RWPE2 (cell line): ENCODE measurements around the gene ZNF24.

ENCODE experiments used
- ATAC-seq: fragments of 200-7000 bp; cut with Tn5 transposase; 3 replicates; pipeline ENCODE4 v1.9.1; 2021; ENCODE audit warnings: low read depth
- DNase-seq: peaks from one replicate; pipeline ENCODE4 v3.0.0-alpha.2; 2020; ENCODE audit warnings: low spot score
- H3K27ac ChIP-seq: fragments of 450-650 bp; 2 replicates; pipeline ENCODE4 v1.5.1; 2017; ENCODE audit warnings: mild to moderate bottlenecking; ENCODE audit not compliant: poor library complexity, severe bottlenecking
- H3K27me3 ChIP-seq: fragments of 250-450 bp; sonication (Bioruptor Pico); 2 replicates; pipeline ENCODE4 v1.5.1; 2021; ENCODE audit warnings: mild to moderate bottlenecking, moderate library complexity; ENCODE audit not compliant: insufficient read depth, poor library complexity, severe bottlenecking
- H3K36me3 ChIP-seq: fragments of 250-450 bp; sonication (Bioruptor Pico); 2 replicates; pipeline ENCODE4 v1.5.1; 2020; ENCODE audit warnings: low read depth, mild to moderate bottlenecking, moderate library complexity
- H3K4me1 ChIP-seq: fragments of 250-450 bp; sonication (Bioruptor Pico); 2 replicates; pipeline ENCODE4 v1.5.1; 2021; ENCODE audit warnings: mild to moderate bottlenecking, moderate library complexity; ENCODE audit not compliant: insufficient read depth, poor library complexity, severe bottlenecking
- H3K4me3 ChIP-seq: fragments of 250-450 bp; sonication (Bioruptor Pico); 2 replicates; pipeline ENCODE4 v1.5.1; 2021; ENCODE audit warnings: mild to moderate bottlenecking, moderate library complexity; ENCODE audit not compliant: severe bottlenecking
- H3K9me3 ChIP-seq: fragments of 250-450 bp; sonication (Bioruptor Pico); 2 replicates; pipeline ENCODE4 v1.5.1; 2021; ENCODE audit warnings: mild to moderate bottlenecking, moderate library complexity; ENCODE audit not compliant: severe bottlenecking
- TF ChIP-seq, protein P1 (sequence below): fragments of 450-650 bp; IDR thresholded peaks from one replicate; pipeline ENCODE4 v1.5.1; 2017; ENCODE audit warnings: mild to moderate bottlenecking, moderate library complexity; ENCODE audit not compliant: poor library complexity, severe bottlenecking

Gene ZNF24

DNA sequence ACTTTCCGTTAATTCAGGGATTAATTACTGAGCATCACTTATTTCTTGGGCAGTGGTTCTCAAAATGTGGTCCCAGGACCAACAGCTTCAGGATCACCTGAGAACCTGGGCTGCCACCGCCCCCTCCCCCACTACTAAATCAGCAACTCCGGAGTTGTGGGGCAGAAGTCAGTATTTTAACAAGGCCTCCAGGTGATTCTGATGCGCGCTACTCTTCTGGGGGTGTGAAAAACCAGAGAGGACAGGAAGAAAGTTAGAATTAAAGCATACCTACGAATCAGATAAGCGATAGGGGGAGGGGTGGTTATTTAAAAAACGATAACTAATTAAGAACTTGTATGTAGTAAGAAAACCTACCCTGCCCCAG lies 54.5 kb downstream of the ZNF24 start:
- H3K27ac ChIP-seq = peak overlapping the region; percentile 58
- no peak for DNase-seq
- peak overlapping the region; percentile 61 for H3K4me3 ChIP-seq
- peak; percentile 15 for ATAC-seq
- no peaks in the 10 kb centered on the region for H3K27me3 ChIP-seq
- peaks cover 27% of the 10 kb centered on the region for H3K36me3 ChIP-seq
- H3K9me3 ChIP-seq = no peaks in the 10 kb centered on the region
- H3K4me1 ChIP-seq = peaks cover 7% of the 10 kb centered on the region
- TF ChIP-seq, protein P1, sequence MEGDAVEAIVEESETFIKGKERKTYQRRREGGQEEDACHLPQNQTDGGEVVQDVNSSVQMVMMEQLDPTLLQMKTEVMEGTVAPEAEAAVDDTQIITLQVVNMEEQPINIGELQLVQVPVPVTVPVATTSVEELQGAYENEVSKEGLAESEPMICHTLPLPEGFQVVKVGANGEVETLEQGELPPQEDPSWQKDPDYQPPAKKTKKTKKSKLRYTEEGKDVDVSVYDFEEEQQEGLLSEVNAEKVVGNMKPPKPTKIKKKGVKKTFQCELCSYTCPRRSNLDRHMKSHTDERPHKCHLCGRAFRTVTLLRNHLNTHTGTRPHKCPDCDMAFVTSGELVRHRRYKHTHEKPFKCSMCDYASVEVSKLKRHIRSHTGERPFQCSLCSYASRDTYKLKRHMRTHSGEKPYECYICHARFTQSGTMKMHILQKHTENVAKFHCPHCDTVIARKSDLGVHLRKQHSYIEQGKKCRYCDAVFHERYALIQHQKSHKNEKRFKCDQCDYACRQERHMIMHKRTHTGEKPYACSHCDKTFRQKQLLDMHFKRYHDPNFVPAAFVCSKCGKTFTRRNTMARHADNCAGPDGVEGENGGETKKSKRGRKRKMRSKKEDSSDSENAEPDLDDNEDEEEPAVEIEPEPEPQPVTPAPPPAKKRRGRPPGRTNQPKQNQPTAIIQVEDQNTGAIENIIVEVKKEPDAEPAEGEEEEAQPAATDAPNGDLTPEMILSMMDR = no peak

DNA sequence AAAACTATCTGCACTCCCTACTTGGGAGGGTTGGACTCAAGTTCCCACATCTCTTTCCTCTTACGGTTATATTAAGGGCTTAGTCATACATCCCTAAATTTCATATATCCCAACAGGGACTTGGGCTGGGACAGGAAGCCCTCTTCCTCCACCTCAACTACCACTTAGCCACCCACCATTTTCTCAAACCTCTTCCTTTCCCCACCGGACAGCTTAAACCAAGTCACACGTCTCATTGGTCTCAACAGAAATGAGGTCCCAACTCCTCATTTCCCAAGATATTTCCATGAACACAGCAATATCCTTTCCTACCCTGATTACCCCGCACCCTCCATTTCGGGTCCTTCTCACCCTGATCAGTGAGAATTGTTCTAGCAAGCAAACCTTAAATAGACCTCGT lies 54.9 kb downstream of the ZNF24 start:
- ATAC-seq (no peak), DNase-seq (no peak)

DNA sequence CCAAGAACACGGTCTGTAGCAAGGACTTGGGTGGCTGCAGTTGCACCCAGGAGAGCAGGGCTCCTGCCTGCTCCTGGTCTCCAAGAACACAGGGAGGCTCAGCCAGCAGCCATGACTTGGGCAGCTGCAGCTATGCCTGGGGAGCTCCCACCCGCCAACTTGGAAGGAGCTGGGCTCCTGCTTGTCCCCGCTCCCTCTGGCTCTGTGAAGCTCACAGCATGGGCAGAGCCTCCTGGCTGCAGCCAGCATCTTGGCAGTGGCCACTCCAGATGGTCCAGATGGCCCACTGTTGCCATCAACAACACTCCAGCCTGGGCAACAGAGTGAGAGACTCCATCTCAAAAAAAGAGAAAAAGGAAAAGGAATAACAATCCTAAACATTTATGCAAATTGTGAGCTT lies 59.4 kb downstream of the ZNF24 start:
- TF ChIP-seq, protein P1 = no peak
- H3K27ac ChIP-seq = no peak overlapping the region
- no peak for DNase-seq
- peaks cover 2% of the 10 kb centered on the region; the same call in 1 of the 2 replicates for H3K36me3 ChIP-seq
- ATAC-seq = no peak
- no peaks in the 10 kb centered on the region for H3K27me3 ChIP-seq
- H3K4me1 ChIP-seq = peaks cover 16% of the 10 kb centered on the region
- no peaks in the 10 kb centered on the region for H3K9me3 ChIP-seq
- no peak overlapping the region for H3K4me3 ChIP-seq

More for the DNA sequence above, 54.9 kb downstream of the ZNF24 start:
- H3K36me3 ChIP-seq = peaks cover 23% of the 10 kb centered on the region
- no peaks in the 10 kb centered on the region for H3K9me3 ChIP-seq
- no peaks in the 10 kb centered on the region for H3K27me3 ChIP-seq
- TF ChIP-seq, protein P1 = no peak
- peaks cover 7% of the 10 kb centered on the region for H3K4me1 ChIP-seq
- H3K4me3 ChIP-seq = peak overlapping the region; percentile 61
- peak overlapping the region; percentile 58 for H3K27ac ChIP-seq

DNA sequence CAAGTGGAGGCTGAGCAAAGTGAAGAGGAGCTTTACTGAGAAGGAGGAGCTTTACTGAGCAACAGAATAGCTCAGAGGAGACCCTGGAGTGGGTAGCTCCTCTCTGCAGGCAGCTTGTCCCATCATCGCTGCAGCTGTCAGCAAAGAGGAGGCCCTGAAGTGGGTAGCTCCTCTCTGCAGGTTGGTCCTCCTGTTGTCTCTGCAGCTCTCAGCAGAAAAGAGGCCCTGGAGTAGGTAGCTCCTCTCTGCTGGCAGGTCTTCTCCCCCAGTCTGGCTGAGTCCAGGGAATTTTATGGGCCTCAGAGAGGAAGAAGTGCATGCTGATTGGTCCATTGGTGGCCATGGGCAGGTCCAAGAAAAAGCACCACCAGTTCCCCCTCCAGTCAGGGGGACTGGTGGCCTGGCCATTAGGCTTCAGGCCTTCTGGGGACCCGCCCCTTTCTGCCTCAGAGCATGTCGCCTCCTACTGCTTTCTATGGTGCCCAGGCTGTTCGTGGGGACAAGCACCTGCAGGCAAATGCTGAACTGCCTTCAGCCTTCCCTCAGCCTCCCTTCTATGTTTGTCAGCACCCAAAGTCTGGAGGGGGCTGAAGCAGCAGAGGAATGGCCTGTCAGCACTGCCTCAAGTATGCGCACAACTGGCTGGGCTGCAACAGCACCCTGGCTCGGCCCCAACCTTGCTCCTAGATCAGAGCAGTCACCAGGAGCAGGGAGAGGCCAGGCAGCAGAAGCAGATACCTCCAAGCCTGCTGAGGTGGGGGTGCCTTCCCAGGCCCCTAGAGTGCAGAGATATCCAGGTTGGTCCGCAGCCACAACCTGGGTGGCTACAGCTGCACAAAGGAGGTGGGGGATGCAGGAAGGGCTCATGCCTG lies 60.1 kb downstream of the ZNF24 start:
- DNase-seq (no peak), ATAC-seq (no peak)
- Histone ChIP-seq H3K27me3 (no peaks in the 10 kb centered on the region), H3K4me1 (peaks cover 16% of the 10 kb centered on the region), H3K9me3 (no peaks in the 10 kb centered on the region), H3K36me3 (peaks cover 2% of the 10 kb centered on the region; the same call in 1 of the 2 replicates), H3K27ac (no peak overlapping the region), H3K4me3 (no peak overlapping the region)
- TF ChIP-seq, protein P1 = no peak

DNA sequence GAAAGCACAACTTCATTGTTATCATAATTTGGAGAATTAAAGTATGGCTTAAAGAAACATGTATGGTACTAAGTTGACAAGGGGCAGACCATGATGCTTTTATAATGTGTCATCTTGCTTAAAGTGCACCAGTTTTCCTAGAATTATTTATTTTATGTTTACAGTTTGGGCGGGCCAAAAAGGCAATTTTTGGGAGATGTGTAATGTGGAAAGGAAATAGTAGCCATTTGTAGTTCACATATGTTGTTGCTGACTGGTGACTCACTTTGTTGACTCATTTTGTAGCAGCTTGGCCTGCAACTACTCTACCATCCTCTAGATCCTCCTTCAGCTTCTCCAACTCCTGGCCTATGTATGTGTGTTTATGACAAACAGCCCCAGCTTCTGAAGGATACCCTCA lies 61.9 kb downstream of the ZNF24 start:
- Histone ChIP-seq H3K4me1 (peaks cover 9% of the 10 kb centered on the region), H3K27ac (peak overlapping the region; percentile 36), H3K4me3 (no peak overlapping the region), H3K9me3 (no peaks in the 10 kb centered on the region), H3K36me3 (peaks cover 2% of the 10 kb centered on the region; the same call in 1 of the 2 replicates), H3K27me3 (no peaks in the 10 kb centered on the region)
- peak; percentile 94 for ATAC-seq
- no peak for DNase-seq
- TF ChIP-seq, protein P1 = no peak
